Glomerular visceral epithelial cell (primary cell): ENCODE results near the gene MSRB1.

Experiments
- DNase-seq: peaks from one replicate; pipeline ENCODE4 v3.0.0-alpha.2; 2016; ENCODE audit errors: extremely low spot score

The MSRB1 gene

GRCh38 chr16:1942810-1943726 is at the start of gene MSRB1:
MSRB1 (minus strand) TSS chr16:1943199; CDS start chr16:1943156, 43 bp downstream.
- DNase-seq: peak; percentile 98

GRCh38 chr16:1991948-1992703 is 49.1 kb upstream of the MSRB1 start:
- DNase-seq: peak; percentile 68

- no peak for DNase-seq
Measured at GRCh38 chr16:1991588-1991947, 48.6 kb upstream of the MSRB1 start.

GRCh38 chr16:1991135-1991551 is 48.1 kb upstream of the MSRB1 start:
- DNase-seq: no peak

GRCh38 chr16:1990351-1991134 is 47.5 kb upstream of the MSRB1 start:
- DNase-seq: no peak

GRCh38 chr16:1990101-1990350 is 47.0 kb upstream of the MSRB1 start:
- DNase-seq: no peak

GRCh38 chr16:1989209-1990100 is 46.5 kb upstream of the MSRB1 start, which contains the start of gene SYNGR3:
SYNGR3 (plus strand) TSS chr16:1989970; CDS start chr16:1990103, 133 bp downstream.
- no peak for DNase-seq

- no peak for DNase-seq
Measured at GRCh38 chr16:1987198-1987597, 44.2 kb upstream of the MSRB1 start.

- DNase-seq: no peak
Measured at GRCh38 chr16:1985466-1986150, 42.6 kb upstream of the MSRB1 start.

- peak; percentile 38 for DNase-seq
Measured at GRCh38 chr16:1984347-1985225, 41.6 kb upstream of the MSRB1 start.

- peak; percentile 93 for DNase-seq
Measured at GRCh38 chr16:1983544-1984346, 40.7 kb upstream of the MSRB1 start, which contains the start of gene GFER. GFER (plus strand) TSS chr16:1984193; CDS start chr16:1984219, 26 bp downstream.

- no peak for DNase-seq
Measured at GRCh38 chr16:1982991-1983543, 40.1 kb upstream of the MSRB1 start.

- DNase-seq: no peak
Measured at GRCh38 chr16:1982013-1982433, 39.0 kb upstream of the MSRB1 start.

GRCh38 chr16:1981398-1981836 is 38.4 kb upstream of the MSRB1 start, which contains the start of gene NOXO1:
NOXO1 (minus strand) TSS chr16:1981469; CDS start chr16:1981179, 290 bp downstream.
- no peak for DNase-seq

GRCh38 chr16:1980770-1981087 is 37.7 kb upstream of the MSRB1 start:
- no peak for DNase-seq

GRCh38 chr16:1980030-1980769 is 37.2 kb upstream of the MSRB1 start:
- no peak for DNase-seq

GRCh38 chr16:1979271-1980029 is 36.5 kb upstream of the MSRB1 start:
- no peak for DNase-seq
